HCEC 1CT (cell line): ENCODE measurements around the gene IER5L.
"Not testable (repeated sequence)": the region's sequence is repeated elsewhere in the genome, so short reads cannot be mapped to it uniquely, and the experiment has no call there.

Source experiments
- DNase-seq: peaks from one replicate; pipeline ENCODE4 v3.0.0-alpha.2; 2017

IER5L gene

DNA sequence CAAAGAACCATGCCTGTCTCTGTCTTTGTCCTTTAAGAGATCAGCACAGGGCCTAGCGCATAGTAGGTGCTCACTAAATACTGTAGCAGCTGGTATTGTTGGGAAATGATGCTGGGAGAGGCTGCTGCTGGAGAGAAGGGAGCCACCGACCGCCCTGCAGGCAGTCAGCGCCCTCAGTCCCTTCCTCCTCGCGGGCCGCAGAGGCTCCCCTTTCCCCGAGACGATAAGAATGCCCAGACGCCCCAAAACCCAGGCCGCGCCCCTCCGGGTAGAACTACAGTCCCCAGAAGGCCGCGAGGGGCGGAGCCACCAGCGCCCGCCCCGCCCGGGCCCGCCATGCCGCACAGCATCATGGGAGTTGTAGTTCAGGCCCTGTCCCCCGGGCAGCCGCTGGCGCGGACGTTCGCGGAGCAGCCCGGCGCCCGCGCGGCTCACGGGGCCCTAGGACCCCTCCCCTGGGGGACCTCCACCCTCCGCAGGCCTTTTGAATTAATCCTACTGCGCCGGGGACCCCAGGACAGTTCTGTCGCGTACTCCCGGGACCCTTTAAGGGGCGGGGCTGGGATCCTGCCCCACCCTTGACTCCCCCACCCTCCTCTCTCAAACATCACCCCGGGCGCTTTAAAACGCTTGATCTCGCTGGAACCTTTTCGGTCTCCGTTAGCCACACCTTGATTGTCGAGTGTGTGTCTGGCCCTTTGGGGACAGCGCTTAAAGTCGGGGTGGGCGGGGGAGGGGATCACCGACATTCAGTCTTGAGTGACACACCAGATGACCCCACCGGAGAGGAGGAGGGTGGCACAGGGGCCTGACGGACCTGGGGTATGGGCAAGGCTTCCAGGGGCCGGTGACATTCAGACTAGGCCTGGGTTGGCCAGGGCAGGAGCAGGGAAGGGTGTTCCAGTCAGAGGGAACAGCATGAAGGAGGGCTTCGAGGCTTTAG is 24.8 kb upstream of the IER5L start:
- peak; percentile 85 for DNase-seq

GRCh38 chr9:129201866-129202265 is 23.8 kb upstream of the IER5L start:
- no peak for DNase-seq

- DNase-seq = no peak
Observed at GRCh38 chr9:129201289-129201688, 23.2 kb upstream of the IER5L start.

- DNase-seq = no peak
Observed at GRCh38 chr9:129200255-129200654, 22.2 kb upstream of the IER5L start.

GRCh38 chr9:129199044-129199435 is 21.0 kb upstream of the IER5L start:
- DNase-seq = no peak

DNA sequence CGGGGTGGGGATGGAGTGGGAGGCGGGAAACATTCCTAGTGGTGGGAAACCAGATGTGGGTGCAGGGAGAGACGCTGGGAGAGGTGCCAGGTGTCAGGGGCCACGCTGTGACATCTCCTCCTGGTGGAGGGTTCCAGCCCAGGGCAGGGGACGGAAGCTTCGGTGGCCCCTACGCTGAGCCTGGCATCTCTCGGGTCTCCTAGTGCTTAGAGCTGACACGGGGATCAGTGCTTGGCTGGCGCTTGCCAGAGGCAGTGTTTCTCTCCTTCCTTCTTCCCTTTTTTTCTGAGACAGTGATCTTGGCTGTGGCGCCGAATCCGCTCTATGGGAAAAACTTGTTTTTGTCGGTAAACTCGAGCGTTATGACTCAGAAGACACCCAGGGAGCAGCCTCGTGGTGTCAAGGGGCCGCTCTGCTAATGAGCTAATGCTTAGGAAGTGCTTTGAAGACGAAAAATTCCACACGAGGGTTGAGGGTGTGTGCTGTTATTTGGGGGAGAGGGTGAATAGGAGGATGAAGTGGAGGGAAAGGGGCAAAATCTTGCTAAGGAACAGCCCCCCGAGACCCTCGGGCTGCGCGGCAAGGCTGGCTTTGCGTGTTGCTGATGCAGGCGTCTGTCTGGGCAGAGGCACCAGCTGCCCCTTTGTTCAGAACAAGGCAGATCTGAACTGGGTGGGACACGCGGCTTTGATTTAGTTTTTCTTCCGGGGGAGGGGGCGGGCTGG is 20.4 kb upstream of the IER5L start:
- peak; percentile 74 for DNase-seq

- no peak for DNase-seq
Observed at GRCh38 chr9:129197978-129198318, 19.9 kb upstream of the IER5L start.

- not testable (repeated sequence) for DNase-seq
Observed at GRCh38 chr9:129197045-129197444, 19.0 kb upstream of the IER5L start.

GRCh38 chr9:129195606-129196005 is 17.5 kb upstream of the IER5L start:
- no peak for DNase-seq

GRCh38 chr9:129194221-129194620 is 16.2 kb upstream of the IER5L start:
- DNase-seq = no peak

DNA sequence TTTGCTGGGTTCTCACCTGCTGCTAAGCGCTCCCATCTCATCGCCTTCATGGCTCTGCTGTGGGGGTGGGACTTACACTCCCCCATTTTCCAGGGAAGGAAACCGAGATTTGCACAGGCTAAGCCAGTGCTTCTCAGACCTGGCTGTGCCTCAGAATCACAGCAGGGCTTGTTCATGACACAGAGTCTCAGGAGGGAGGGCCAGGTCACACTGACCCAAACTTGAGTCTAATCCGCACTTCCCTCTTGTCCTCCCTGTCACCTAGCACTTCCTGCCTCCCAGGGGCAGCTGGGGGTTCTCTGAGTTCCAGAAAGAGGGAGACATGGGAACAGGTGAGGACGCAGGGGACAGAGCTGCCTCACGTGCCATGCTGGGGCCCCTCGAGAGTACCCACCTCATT is 15.6 kb upstream of the IER5L start:
- DNase-seq = no peak

DNA sequence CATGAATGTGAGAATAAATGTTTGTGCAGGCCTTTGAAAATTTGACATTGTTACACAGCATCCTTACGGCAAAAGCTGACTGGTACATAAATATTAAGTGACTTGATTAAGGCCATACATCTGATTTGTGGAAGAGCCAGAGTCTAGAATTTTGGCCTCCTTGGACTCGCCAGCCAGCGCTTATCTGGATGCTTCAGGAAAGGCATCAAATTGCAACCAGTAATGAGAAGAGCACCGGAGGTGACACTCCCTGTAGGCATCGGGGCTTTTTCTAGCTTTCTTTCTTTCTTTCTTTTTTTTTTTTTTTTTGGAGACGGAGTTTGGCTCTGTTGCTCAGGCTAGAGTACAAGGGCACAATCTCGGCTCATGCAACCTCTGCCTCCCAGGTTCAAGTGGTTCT is 13.2 kb upstream of the IER5L start:
- no peak for DNase-seq

DNA sequence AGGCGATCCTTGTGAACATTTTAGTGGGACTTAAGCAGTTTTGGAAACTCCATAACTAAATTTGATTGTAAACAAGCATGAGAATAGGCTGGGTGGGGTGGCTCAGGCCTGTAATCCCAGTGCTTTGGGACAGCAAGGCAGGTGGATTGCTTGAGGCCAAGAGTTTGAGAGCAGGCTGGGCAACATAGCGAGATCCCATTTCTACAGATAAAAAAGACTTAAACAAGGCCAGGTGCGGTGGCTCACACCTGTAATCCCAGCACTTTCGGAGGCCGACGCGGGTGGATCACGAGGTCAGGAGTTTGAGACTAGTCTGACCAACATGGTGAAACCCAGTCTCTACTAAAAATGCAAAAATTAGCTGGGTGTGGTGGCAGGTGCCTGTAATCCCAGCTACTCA is 11.9 kb upstream of the IER5L start:
- DNase-seq = not testable (repeated sequence)

DNA sequence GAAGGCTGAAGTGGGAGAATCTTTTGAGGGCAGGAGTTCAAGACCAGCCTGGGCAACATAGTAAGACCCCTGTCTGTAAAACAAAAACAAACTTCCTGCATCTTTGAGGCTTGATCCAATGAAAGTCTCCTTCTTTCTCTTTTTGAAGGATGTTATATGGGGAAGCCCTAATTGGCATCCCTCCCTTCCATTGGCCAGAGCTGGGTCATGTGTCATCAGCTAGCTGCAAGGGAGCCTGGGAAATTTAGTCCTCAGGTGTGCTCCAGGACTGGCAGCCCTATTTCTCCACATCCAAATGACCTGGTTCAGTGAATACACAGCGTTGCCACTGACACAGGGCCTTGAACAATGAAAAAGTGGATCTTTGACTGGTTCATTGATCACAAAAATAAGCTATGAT is 9.0 kb upstream of the IER5L start:
- DNase-seq = no peak

DNA sequence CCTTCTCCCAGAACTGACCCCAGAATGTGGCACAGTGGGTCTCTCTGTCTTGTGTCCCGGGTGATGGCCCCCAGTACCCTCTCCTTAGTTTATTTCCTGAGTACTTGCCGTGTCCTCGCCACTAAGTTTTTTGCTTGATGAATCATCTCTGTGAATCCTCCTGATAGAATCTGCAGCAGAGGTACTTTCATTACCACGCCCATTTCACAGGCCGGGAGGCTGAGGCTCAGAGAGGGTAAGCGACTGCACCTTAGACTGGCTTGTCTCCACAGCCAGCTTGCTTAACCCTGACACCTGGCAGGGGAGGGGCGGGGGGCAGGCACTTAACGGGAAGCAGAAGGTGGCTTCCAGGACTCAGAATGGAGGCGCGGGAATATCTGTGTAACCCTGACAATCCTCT is 7.9 kb upstream of the IER5L start:
- peak; percentile 30 for DNase-seq

DNA sequence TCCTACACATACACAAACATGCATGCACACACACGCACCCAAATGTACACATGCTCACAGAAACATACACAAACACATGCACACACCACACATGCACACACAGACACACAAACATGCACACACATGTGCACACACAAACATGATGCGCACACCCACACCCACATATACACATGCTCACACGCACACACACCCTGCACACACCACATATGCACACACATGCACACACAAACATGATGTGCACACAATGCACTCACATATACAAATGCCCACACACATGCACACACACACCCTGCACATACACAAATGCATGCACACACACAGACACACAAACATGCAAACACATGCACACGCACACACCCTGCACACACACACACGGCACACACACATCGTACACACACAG is 7.3 kb upstream of the IER5L start:
- DNase-seq = no peak

DNA sequence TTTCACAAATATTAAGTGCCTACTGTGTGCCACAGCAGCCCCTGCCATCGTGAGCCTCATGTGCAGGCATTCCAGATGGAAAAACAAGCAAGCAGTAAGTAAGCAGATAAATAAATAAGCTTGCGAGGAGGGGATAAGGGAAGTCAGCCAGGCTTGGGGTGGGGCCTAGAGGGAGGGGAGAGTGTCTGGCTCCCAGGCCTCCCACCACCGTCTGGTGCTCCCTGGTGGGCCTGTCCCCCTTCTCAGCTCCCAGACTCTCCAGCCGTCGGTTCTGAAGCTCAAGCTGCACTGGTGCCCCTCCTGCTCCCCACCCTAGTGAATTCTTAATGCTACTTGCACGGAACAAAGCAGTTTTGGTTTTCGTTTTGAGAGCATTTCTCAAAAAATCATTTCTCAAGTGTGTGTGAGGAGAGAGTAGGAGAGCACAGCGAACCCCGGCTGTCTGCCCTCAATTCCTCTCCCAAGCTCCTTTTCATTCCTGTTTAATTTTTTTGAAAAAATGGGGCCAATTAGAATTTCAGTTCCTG is 6.6 kb upstream of the IER5L start:
- no peak for DNase-seq

DNA sequence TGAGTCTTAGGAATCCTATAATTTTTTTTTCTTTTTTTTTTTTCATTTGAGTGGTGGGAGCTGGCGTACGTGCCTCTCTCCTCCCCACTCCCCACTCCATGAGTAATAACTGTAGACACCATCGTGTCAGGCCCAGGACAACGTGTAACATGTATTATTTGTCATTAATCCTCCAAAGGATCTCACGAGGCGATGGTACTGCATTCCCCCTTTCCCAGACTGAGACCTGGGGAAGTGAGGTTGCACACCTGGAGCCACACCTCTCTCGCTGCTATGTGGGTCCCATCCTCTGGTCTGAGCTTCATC is 6.1 kb upstream of the IER5L start:
- DNase-seq = no peak

GRCh38 chr9:129183495-129184218 is 5.6 kb upstream of the IER5L start:
- no peak for DNase-seq

- peak; percentile 48 for DNase-seq
Observed at GRCh38 chr9:129182625-129183494, 4.8 kb upstream of the IER5L start.

- no peak for DNase-seq
Observed at GRCh38 chr9:129182122-129182521, 4.1 kb upstream of the IER5L start.

DNA sequence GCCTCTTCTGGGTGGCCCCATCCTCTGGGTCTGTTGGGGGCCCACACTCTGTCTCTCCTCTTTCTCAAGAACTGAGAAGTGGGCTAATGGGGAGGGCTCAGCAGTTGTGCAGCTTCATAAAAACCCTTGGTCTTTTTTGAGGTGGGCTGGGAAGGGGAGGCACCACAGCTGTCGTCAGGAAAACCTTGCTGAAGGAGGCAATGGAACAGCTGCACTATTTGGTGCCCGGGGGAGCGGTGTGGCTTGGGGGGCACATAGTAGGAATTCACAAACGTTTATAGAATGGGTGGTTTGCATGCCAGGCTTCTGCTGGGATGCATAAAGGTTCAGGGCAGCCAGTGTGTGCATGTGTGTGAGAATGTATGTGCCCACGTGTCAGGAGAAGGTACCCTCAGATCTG is 3.2 kb upstream of the IER5L start:
- DNase-seq = no peak
